ENCODE measurements around the gene LGALSL.

LGALSL gene

GRCh38 chr2:64498438-64498837 is 44.5 kb downstream of the LGALSL start:
- TF ChIP-seq, protein P1, sequence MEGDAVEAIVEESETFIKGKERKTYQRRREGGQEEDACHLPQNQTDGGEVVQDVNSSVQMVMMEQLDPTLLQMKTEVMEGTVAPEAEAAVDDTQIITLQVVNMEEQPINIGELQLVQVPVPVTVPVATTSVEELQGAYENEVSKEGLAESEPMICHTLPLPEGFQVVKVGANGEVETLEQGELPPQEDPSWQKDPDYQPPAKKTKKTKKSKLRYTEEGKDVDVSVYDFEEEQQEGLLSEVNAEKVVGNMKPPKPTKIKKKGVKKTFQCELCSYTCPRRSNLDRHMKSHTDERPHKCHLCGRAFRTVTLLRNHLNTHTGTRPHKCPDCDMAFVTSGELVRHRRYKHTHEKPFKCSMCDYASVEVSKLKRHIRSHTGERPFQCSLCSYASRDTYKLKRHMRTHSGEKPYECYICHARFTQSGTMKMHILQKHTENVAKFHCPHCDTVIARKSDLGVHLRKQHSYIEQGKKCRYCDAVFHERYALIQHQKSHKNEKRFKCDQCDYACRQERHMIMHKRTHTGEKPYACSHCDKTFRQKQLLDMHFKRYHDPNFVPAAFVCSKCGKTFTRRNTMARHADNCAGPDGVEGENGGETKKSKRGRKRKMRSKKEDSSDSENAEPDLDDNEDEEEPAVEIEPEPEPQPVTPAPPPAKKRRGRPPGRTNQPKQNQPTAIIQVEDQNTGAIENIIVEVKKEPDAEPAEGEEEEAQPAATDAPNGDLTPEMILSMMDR (IDR thresholded peaks at IDR 0.05; ENCODE audit: control extremely low read depth, extremely low read depth, low read depth, missing control alignments), result no peak
- CTCF ChIA-PET, result interaction anchor here (1.0 to 4.7 kb wide), 6 partner anchors 12 to 167 kb away, joined by 3 to 57 read pairs (median 3); partner anchors contain the start of gene AFTPH
- POLR2A ChIA-PET, result no interaction called here

GRCh38 chr2:64500549-64500948 is 46.6 kb downstream of the LGALSL start:
- ChIA-PET CTCF (interaction anchor here (1.0 to 6.6 kb wide), 3 partner anchors 9 to 170 kb away, joined by 3 to 48 read pairs (median 8); no protein-coding TSS in a partner anchor), POLR2A (no interaction called here)
- DNase-seq (ENCODE audit: extremely low spot score), result no peak
- TF ChIP-seq, protein P1 (IDR thresholded peaks at IDR 0.05; ENCODE audit: control extremely low read depth, extremely low read depth, low read depth, missing control alignments), result no peak

More at GRCh38 chr2:64498438-64498837, 44.5 kb downstream of the LGALSL start:
- DNase-seq (ENCODE audit: extremely low spot score), result no peak

- DNase-seq (ENCODE audit: extremely low spot score), result no peak
- TF ChIP-seq, protein P1 (IDR thresholded peaks at IDR 0.05; ENCODE audit: control extremely low read depth, extremely low read depth, low read depth, missing control alignments), result no peak
- CTCF ChIA-PET, result interaction anchor here (1.9 to 6.6 kb wide), 3 partner anchors 15 to 171 kb away, joined by 8 to 48 read pairs (median 17); no protein-coding TSS in a partner anchor
- POLR2A ChIA-PET, result no interaction called here
Observed at GRCh38 chr2:64501946-64502345, 48.0 kb downstream of the LGALSL start.

- TF ChIP-seq, protein P1 (IDR thresholded peaks at IDR 0.05; ENCODE audit: control extremely low read depth, extremely low read depth, low read depth, missing control alignments), result no peak
- ChIA-PET CTCF (interaction anchor here (0.9 to 6.6 kb wide), 5 partner anchors 16 to 329 kb away, joined by 3 to 48 read pairs (median 8); no protein-coding TSS in a partner anchor), POLR2A (no interaction called here)
- no peak for DNase-seq (ENCODE audit: extremely low spot score)
Observed at GRCh38 chr2:64502860-64503259, 48.9 kb downstream of the LGALSL start.

DNA sequence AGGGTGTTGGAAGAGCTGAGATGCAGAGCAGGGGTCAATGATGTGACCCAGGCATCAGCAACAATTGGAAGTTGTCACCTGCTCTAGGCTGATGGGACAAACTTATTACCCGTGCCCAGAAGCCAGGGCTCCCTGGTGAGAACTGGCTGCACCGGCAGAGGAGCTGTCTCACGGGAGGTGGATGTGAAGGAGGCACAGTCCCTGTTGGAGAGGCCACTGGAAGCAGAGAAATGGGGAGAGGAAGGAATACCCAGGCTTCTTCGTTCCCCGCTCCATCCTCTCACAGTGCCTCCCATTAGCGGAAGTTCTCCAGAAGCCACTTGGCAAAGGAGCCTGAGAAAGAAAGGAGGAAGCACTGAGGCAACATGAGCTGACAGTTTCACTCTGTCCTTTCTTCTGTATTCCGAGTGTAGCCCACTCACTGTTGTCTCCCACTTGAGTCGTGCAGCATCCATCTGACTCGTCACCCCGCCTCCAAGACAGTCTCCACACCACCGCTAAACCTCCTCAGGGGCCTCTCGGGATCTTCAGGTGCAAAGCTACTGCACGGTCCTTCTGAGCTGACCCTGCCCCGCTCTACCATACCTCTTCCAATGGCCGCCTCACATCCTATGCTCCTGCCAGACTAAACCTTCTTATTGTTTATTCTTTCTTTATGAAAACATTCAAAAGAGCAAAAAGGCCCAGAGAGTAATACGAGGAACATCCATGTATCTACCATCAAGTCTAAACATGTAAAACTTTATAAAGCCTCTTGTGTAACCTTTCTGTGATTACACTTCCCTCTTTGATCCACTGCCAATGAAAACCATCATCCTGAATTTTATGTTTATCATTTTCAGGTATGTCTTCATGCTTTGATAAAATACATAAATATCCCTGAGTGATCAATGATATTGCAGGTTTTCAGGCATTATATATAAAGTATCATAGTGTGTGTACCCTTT is 51.1 kb downstream of the LGALSL start:
- POLR2A ChIA-PET, result no interaction called here
- TF ChIP-seq, protein P1 (IDR thresholded peaks at IDR 0.05; ENCODE audit: control extremely low read depth, extremely low read depth, low read depth, missing control alignments), result no peak
- DNase-seq (ENCODE audit: extremely low spot score), result no peak
- CTCF ChIA-PET, result interaction anchor here (0.8 to 6.6 kb wide), 8 partner anchors 9 to 174 kb away, joined by 3 to 48 read pairs (median 4); no protein-coding TSS in a partner anchor

- ChIA-PET POLR2A (no interaction called here), CTCF (interaction anchor here (0.7 to 6.6 kb wide), 3 partner anchors 14 to 20 kb away, joined by 3 to 48 read pairs (median 3); no protein-coding TSS in a partner anchor)
- DNase-seq (ENCODE audit: extremely low spot score), result no peak
- TF ChIP-seq, protein P1 (IDR thresholded peaks at IDR 0.05; ENCODE audit: control extremely low read depth, extremely low read depth, low read depth, missing control alignments), result no peak
Observed at GRCh38 chr2:64506686-64507085, 52.7 kb downstream of the LGALSL start.
